Kidney (tissue), 14 donors: ENCODE data around the gene GABRA1. TPM values are rescaled to one million over a fixed set of nuclear protein-coding genes. Genes with fewer than 3 reads are reported as not detected.

Experiments
- DNase-seq, 5 donors: peaks; one replicate each; pipeline ENCODE4 v3.0.0-alpha.2; 2013 to 2020
- FAIRE-seq: peaks from 2 replicates; lab custom pipeline; 2012; peaks lifted over from hg19 to GRCh38; lab: Jason Lieb, UNC
- H3K27ac ChIP-seq, 2 donors: one replicate each; pipeline ENCODE4 v1.7.0; 2013; ENCODE audit warnings: low read depth in 2 of 2, low read length in 2 of 2, inconsistent platforms in 1 of 2
- H3K27me3 ChIP-seq: one replicate; pipeline ENCODE4 v1.7.1; 2013; ENCODE audit warnings: low read length, inconsistent platforms; ENCODE audit not compliant: control insufficient read depth, insufficient read depth
- H3K36me3 ChIP-seq, 3 donors: one replicate each; pipeline versions ENCODE4 v1.7.0 to v1.7.1; 2013; ENCODE audit warnings: low read length in 3 of 3, control low read depth in 1 of 3, inconsistent platforms in 1 of 3; ENCODE audit not compliant: insufficient read depth in 3 of 3, control insufficient read depth in 2 of 3
- H3K4me1 ChIP-seq, 3 donors: one replicate each; pipeline versions ENCODE4 v1.7.0 to v1.7.1; 2013; ENCODE audit warnings: low read length in 3 of 3, inconsistent platforms in 1 of 3, low read depth in 1 of 3; ENCODE audit not compliant: control insufficient read depth in 2 of 3, insufficient read depth in 2 of 3
- H3K4me3 ChIP-seq, 3 donors: one replicate each; pipeline versions ENCODE4 v1.7.0 to v1.8.1; 2013; ENCODE audit warnings: low read length in 3 of 3, control low read depth in 1 of 3, inconsistent platforms in 1 of 3
- H3K9ac ChIP-seq, 3 donors: one replicate each; pipeline versions ENCODE4 v1.7.0 to v1.7.1; 2013; ENCODE audit warnings: low read length in 3 of 3, control low read depth in 1 of 3, inconsistent platforms in 1 of 3
- H3K9me3 ChIP-seq, 3 donors: one replicate each; pipeline versions ENCODE4 v1.7.0 to v1.7.1; 2013; ENCODE audit warnings: low read length in 3 of 3, control low read depth in 1 of 3, inconsistent platforms in 1 of 3; ENCODE audit not compliant: control insufficient read depth in 2 of 3, insufficient read depth in 1 of 3
- CTCF ChIP-seq: IDR thresholded peaks from 3 replicates; pipeline ENCODE4 v1.5.1; 2012; ENCODE audit warnings: mild to moderate bottlenecking, moderate library complexity, borderline replicate concordance; ENCODE audit not compliant: insufficient read depth; ENCODE audit errors: extremely low read depth
- intact Hi-C: fragments of 100-400 bp; cut with DNase I; formaldehyde crosslinking; loops from one replicate; pipeline ENCODE4 v1.11.1; 2022
- polyA plus RNA-seq: library from polyadenylated mRNA; stranded (reverse); fragments of 350-450 nt; fragmentation: Illumina TruSeq; extraction: RNeasy Lipid Tissue Mini Kit (QIAGEN cat#74804); gene quantifications from one replicate; pipeline ENCODE4 v1.2.3, GENCODE V29; 2014; ENCODE audit warnings: low read depth, low replicate concordance; ENCODE audit not compliant: insufficient read depth
- total RNA-seq: library from RNA; stranded (reverse); fragmentation: NEBNext Ultra II Directional; extraction: Animal tissue kit (Norgen Biotek cat#: 25700); gene quantifications from one replicate; pipeline ENCODE4 v1.2.1, GENCODE V29; 2021
- donor health status: control.
- donor health status: control.
- donor health status: control.
- donor health status: control.
- donor health status: control.
- donor health status: DM: yes; HTN: yes; CAD: no.
- donor health status: Normal renal cell carcinoma (clear cell type).

The GABRA1 gene
- total and polyA plus RNA-seq, 2 donors from 2014 or later, result not detected

- no peak for TF ChIP-seq CTCF
- FAIRE-seq (no peak), DNase-seq (no peak)
- Histone ChIP-seq H3K9me3 (no peaks in the 10 kb centered on the region), H3K9ac (no peak overlapping the region), H3K27me3 (no peaks in the 10 kb centered on the region), H3K4me3 (no peak overlapping the region), H3K27ac (no peak overlapping the region), H3K4me1 (no peaks in the 10 kb centered on the region), H3K36me3 (no peaks in the 10 kb centered on the region)
- intact Hi-C loops, result no loop called here
These were observed 78.0 kb downstream of the GABRA1 start for GRCh38 chr5:161925960-161926359.

GRCh38 chr5:161934486-161934885 lies 86.6 kb downstream of the GABRA1 start:
- no peak for TF ChIP-seq CTCF
- intact Hi-C loops, result no loop called here
- Histone ChIP-seq H3K4me1 (no peaks in the 10 kb centered on the region), H3K27me3 (no peaks in the 10 kb centered on the region), H3K27ac (no peak overlapping the region), H3K9me3 (no peaks in the 10 kb centered on the region), H3K36me3 (no peaks in the 10 kb centered on the region), H3K9ac (no peak overlapping the region), H3K4me3 (no peak overlapping the region)
- no peak for FAIRE-seq
- DNase-seq, result no peak

GRCh38 chr5:161944974-161945373 lies 97.1 kb downstream of the GABRA1 start:
- no peak overlapping the region for H3K4me3 ChIP-seq
- H3K36me3 ChIP-seq, result no peaks in the 10 kb centered on the region
- no peak overlapping the region for H3K9ac ChIP-seq
- FAIRE-seq, result no peak
- H3K27me3 ChIP-seq, result no peaks in the 10 kb centered on the region
- DNase-seq, result no peak
- no peaks in the 10 kb centered on the region for H3K4me1 ChIP-seq
- no peaks in the 10 kb centered on the region for H3K9me3 ChIP-seq
- TF ChIP-seq CTCF, result no peak
- intact Hi-C loops, result no loop called here
- H3K27ac ChIP-seq, result no peak overlapping the region

- Histone ChIP-seq H3K9me3 (no peaks in the 10 kb centered on the region), H3K9ac (no peak overlapping the region), H3K4me3 (no peak overlapping the region), H3K27ac (no peak overlapping the region), H3K4me1 (no peaks in the 10 kb centered on the region), H3K36me3 (no peaks in the 10 kb centered on the region), H3K27me3 (no peaks in the 10 kb centered on the region)
- intact Hi-C loops, result no loop called here
- no peak for DNase-seq
- no peak for TF ChIP-seq CTCF
- FAIRE-seq, result no peak
These were observed 99.0 kb downstream of the GABRA1 start for GRCh38 chr5:161946911-161947310.
